Measurements from ENCODE around the gene C5orf63. TPM values are rescaled to one million over a fixed set of nuclear protein-coding genes. Genes with fewer than 3 reads are reported as not detected.

Gene C5orf63
- total RNA-seq, 4 donors from 2014 or later: 1.7 to 12.1 (median 9.4) TPM

DNA sequence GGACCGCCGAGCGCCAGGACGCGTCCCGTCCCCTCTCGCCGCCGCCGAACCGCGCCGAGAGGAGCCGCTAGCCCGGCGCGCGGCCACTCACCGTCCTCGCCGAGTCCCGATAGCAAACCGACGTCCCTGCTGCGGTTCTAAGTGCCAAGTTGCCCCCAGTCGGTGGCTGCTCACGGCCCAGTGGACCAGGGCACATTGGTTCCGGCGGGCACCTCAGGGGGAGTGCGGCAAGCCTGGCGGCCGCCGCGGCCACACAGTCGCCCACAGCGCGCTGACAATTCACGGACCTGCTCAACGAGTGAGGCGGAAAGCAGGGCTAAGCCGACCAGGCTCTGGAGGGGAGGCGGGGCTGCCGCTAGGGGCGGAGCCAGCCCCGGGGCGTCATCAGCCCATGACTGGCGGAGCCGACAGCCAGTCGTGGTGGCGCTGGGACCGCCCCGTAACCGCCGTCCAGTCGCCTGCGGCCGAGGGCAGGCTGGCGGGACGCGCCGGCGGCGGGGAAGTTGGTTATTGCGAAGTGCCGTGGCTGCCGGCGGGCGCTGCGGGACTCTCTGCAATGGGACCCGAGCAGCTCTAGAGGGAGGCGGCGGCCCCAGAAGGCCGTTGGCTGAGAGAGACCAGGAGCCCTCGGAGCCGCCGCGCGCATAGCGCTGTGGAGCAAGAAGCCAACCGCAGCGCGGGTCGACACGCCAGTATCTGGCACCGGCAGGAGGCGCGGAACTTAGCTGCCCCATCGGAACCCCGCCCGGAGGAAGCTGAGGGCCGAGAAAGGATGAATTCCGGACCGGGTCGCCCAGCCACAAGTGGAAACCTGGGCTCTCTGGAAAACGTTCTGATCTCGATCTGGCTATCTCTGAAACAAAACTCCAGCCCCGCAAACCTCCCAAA lies 42.8 kb downstream of the C5orf63 start, which contains the start of gene MARCHF3:
Gene MARCHF3, minus strand, starts transcription at position 300 of the 888 bp plus-strand sequence. CDS start 112,387 bp downstream, outside the sequence.
- Histone ChIP-seq H3K4me1 (peaks cover 0 to 22% (median 4%) of the 10 kb centered on the region in 4 donors), H3K4me3 (peak within 1 kb of the TSS; percentile 62 to 77 (median 66)), H3K36me3 (no peaks in the 10 kb centered on the region), H3K27ac (peak within 1 kb of the TSS; percentile 82 to 89 (median 86)), H3K9me3 (no peaks in the 10 kb centered on the region), H3K27me3 (no peaks in the 10 kb centered on the region)
- peak; percentile 92 to 98 (median 98) for DNase-seq
- TF ChIP-seq POLR2A (IDR thresholded peaks at IDR 0.05): peak; percentile 94 to 97
- TF ChIP-seq, protein P1, sequence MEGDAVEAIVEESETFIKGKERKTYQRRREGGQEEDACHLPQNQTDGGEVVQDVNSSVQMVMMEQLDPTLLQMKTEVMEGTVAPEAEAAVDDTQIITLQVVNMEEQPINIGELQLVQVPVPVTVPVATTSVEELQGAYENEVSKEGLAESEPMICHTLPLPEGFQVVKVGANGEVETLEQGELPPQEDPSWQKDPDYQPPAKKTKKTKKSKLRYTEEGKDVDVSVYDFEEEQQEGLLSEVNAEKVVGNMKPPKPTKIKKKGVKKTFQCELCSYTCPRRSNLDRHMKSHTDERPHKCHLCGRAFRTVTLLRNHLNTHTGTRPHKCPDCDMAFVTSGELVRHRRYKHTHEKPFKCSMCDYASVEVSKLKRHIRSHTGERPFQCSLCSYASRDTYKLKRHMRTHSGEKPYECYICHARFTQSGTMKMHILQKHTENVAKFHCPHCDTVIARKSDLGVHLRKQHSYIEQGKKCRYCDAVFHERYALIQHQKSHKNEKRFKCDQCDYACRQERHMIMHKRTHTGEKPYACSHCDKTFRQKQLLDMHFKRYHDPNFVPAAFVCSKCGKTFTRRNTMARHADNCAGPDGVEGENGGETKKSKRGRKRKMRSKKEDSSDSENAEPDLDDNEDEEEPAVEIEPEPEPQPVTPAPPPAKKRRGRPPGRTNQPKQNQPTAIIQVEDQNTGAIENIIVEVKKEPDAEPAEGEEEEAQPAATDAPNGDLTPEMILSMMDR (IDR thresholded peaks at IDR 0.05): peak; percentile 3 to 42 (median 29)

DNA sequence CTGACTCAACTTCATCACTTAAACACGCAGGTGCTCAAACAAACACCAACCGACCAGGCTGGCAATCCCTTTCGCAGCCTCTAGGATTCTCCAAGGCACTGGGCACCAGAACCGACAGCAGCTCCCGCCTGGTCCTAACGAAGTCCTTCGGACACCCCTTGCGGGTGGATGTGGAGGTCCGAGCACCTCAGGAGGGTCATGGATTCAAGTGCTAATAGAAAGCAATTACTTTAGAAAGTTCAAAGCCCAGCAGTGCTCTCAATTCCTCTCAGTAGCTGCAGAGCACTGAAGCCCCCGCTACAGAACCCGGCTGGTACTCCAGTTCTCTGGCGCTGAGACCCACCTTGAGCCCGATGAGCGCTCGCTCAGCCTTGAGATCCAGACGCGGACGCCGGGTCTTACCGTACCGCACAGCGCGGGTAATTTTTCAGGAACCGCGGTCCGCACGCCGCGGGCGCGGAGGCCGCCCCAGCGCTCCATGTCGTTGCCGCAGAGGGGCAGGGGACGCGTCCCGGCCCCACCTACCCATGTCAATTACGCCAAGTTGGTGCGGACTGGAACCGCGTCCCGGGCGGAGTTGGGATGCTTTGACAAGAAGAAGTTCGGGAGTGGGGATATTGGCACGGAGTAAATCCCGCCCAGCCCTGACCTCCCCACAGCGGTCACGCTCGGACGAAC lies 43.6 kb downstream of the C5orf63 start:
- Histone ChIP-seq H3K27me3 (no peaks in the 10 kb centered on the region), H3K4me1 (peaks cover 0 to 22% (median 4%) of the 10 kb centered on the region in 4 donors), H3K4me3 (peak overlapping the region; percentile 62 to 77 (median 66)), H3K9me3 (no peaks in the 10 kb centered on the region), H3K27ac (peak overlapping the region; percentile 82 to 89 (median 86)), H3K36me3 (no peaks in the 10 kb centered on the region)
- DNase-seq: peak; percentile 49 to 82 (median 74)
- TF ChIP-seq POLR2A (IDR thresholded peaks at IDR 0.05): peak in 1 of 2 donors; percentile 14
- TF ChIP-seq, protein P1 (IDR thresholded peaks at IDR 0.05): peak in 5 of 6 experiments; percentile 13 to 65 (median 52)

DNA sequence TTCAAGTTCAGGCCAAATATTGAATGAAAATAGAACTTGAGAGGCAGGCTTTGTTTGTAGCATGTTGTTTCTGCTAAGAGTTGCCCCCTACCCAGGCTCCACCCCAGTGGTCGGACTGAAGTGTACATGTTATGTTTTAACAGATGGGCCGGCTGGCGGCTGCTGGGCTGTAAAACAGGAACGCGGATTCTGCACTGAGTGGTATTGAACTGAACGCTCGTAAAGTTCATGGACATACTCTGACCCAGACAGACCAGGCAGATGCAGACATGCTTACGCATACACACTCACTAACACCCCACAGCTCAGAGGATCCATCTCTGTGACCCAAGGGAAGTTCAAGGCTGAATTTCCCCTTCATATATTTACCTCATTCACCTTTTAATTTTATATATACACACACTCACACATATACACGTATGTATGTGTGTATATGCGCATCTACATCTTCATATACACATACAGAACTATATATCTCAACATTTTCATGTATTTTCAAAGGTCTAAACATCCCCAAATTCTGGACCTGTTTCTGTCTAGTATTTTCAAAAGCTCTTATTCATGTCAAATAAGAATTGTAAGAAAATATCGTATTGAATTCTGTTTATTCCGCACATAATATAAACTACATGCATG lies 44.4 kb downstream of the C5orf63 start:
- Histone ChIP-seq H3K27ac (peak overlapping the region in 1 of 4 donors; percentile 4), H3K36me3 (no peaks in the 10 kb centered on the region), H3K9me3 (no peaks in the 10 kb centered on the region), H3K4me1 (peaks cover 0 to 22% (median 4%) of the 10 kb centered on the region in 4 donors), H3K4me3 (peak overlapping the region; percentile 62 to 77 (median 66)), H3K27me3 (no peaks in the 10 kb centered on the region)
- TF ChIP-seq, protein P1 (IDR thresholded peaks at IDR 0.05): no peak
- no peak for TF ChIP-seq POLR2A (IDR thresholded peaks at IDR 0.05)
- DNase-seq: peak; percentile 48 to 64 (median 55)

DNA sequence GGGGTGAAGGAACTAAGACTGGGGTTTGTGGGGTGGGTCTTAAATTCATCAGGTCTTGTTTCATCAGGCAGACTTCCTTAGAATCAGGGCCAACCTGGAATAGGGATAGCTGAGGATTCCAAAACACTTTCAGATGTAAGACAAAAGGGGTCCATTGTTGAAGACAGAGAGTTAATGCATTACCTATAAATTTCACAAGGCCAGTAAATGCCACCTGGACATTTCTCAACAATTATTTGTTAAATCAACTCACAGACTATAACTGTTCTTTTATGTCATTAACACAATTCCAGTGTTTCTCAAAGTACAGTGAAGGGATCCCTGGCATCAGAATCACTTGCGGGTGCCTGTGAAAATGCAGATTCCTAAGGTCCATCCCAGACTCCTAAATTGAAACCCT lies 45.8 kb downstream of the C5orf63 start:
- Histone ChIP-seq H3K4me3 (no peak overlapping the region), H3K36me3 (no peaks in the 10 kb centered on the region), H3K27me3 (no peaks in the 10 kb centered on the region), H3K27ac (no peak overlapping the region), H3K4me1 (peaks cover 0 to 22% (median 4%) of the 10 kb centered on the region in 4 donors), H3K9me3 (no peaks in the 10 kb centered on the region)
- DNase-seq: no peak
- TF ChIP-seq, protein P1 (IDR thresholded peaks at IDR 0.05): no peak
- TF ChIP-seq POLR2A (IDR thresholded peaks at IDR 0.05): no peak

DNA sequence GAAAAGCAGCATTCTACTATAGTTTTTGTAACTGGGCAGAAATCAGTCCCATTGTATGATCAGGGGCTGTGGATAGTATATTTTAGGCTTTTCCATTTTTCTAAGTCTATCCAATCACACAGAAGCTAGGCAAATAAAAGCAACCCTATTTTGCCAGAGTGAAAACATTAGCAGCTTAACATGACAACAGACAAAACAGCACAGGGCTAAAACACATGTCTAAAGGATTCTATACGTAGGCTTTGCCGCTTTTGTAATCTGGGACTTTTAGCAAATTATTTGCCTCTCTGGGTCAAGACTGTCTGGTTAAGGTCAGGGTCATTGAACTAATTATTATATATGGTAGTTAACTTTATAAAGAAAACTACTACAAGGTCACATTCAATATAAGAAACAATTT lies 47.1 kb downstream of the C5orf63 start:
- no peak for TF ChIP-seq POLR2A (IDR thresholded peaks at IDR 0.05)
- TF ChIP-seq, protein P1 (IDR thresholded peaks at IDR 0.05): no peak
- H3K4me3 ChIP-seq: no peak overlapping the region
- DNase-seq: no peak
- H3K4me1 ChIP-seq: peaks cover 0 to 16% (median under 1%) of the 10 kb centered on the region in 4 donors
- H3K9me3 ChIP-seq: no peaks in the 10 kb centered on the region
- H3K27me3 ChIP-seq: no peaks in the 10 kb centered on the region
- no peak overlapping the region for H3K27ac ChIP-seq
- no peaks in the 10 kb centered on the region for H3K36me3 ChIP-seq

Data from Peyer's patch (tissue), 4 donors.